ENCODE results near the gene PSD. TPM values are rescaled to one million over a fixed set of nuclear protein-coding genes. Genes with fewer than 3 reads are reported as not detected.

The PSD gene
- total RNA-seq, 1 experiment from 2014 or later: 2.4 TPM

- intact Hi-C loops (cut with micrococcal nuclease; ENCODE audit: unreplicated experiment): no loop called here
- TF ChIP-seq REST (IDR thresholded peaks at IDR 0.05; ENCODE audit: insufficient read depth in 1 of 2, low read depth in 2 of 2, low read length in 1 of 2) (no peak), CTCF (IDR thresholded peaks at IDR 0.05) (no peak), SIN3A (IDR thresholded peaks at IDR 0.05; ENCODE audit: borderline replicate concordance, insufficient read depth, low read depth, low read length) (no peak), POLR2AphosphoS5 (IDR thresholded peaks at IDR 0.05; ENCODE audit: low read depth, low read length) (no peak), TCF7L2 (IDR thresholded peaks at IDR 0.05; ENCODE audit: low read depth, low read length) (no peak)
- Histone ChIP-seq H3K4me3 (ENCODE audit: low read depth in 2 of 2, low read length in 2 of 2) (no peak overlapping the region), H3K27me3 (ENCODE audit: control insufficient read depth, insufficient read depth, low read length) (0 out of 2 replicates have a peak, but pooled peaks cover 2% of the 10 kb centered on the region), H3K36me3 (ENCODE audit: control insufficient read depth, insufficient read depth, low read length) (no peaks in the 10 kb centered on the region; the same call in 1 of the 2 replicates), H3K27ac (ENCODE audit: low read length) (no peak overlapping the region), H3K9me3 (ENCODE audit: control insufficient read depth, insufficient read depth, low read depth, low read length) (no peaks in the 10 kb centered on the region), H3K4me1 (ENCODE audit: control insufficient read depth, insufficient read depth, low read length) (peaks cover 8% of the 10 kb centered on the region)
- ChIA-PET POLR2A (no interaction called here), CTCF (interaction anchor here (0.6 kb wide), 1 partner anchor 23 kb away, joined by 9 read pairs; no protein-coding TSS in a partner anchor)
- in situ Hi-C loops (cut with HindIII; ENCODE audit: low pct_unique_long_range_greater_than_20kb, low sequenced_read_pairs): no loop called here
- BruUV-seq (replicated peaks): no TSS peak
- DNase-seq (ENCODE audit: low read depth, low spot score): no peak
- no peak for ATAC-seq
Measured at GRCh38 chr10:102407425-102408130, 11.0 kb downstream of the PSD start.

GRCh38 chr10:102406815-102407214 lies 11.8 kb downstream of the PSD start:
- no peaks in the 10 kb centered on the region for H3K9me3 ChIP-seq (ENCODE audit: control insufficient read depth, insufficient read depth, low read depth, low read length)
- intact Hi-C loops (cut with micrococcal nuclease; ENCODE audit: unreplicated experiment): no loop called here
- no peak overlapping the region for H3K27ac ChIP-seq (ENCODE audit: low read length)
- peaks cover 16% of the 10 kb centered on the region for H3K4me1 ChIP-seq (ENCODE audit: control insufficient read depth, insufficient read depth, low read length)
- H3K36me3 ChIP-seq (ENCODE audit: control insufficient read depth, insufficient read depth, low read length): peaks cover 2% of the 10 kb centered on the region; the same call in 1 of the 2 replicates
- TF ChIP-seq SIN3A (IDR thresholded peaks at IDR 0.05; ENCODE audit: borderline replicate concordance, insufficient read depth, low read depth, low read length) (no peak), TCF7L2 (IDR thresholded peaks at IDR 0.05; ENCODE audit: low read depth, low read length) (no peak), CTCF (IDR thresholded peaks at IDR 0.05) (no peak), POLR2AphosphoS5 (IDR thresholded peaks at IDR 0.05; ENCODE audit: low read depth, low read length) (no peak), REST (IDR thresholded peaks at IDR 0.05; ENCODE audit: insufficient read depth in 1 of 2, low read depth in 2 of 2, low read length in 1 of 2) (no peak)
- POLR2A ChIA-PET: interaction anchor here (0.6 kb wide), 1 partner anchor 14 kb away, joined by 3 read pairs; the partner anchor contains the start of gene FBXL15
- H3K4me3 ChIP-seq (ENCODE audit: low read depth in 2 of 2, low read length in 2 of 2): no peak overlapping the region
- in situ Hi-C loops (cut with HindIII; ENCODE audit: low pct_unique_long_range_greater_than_20kb, low sequenced_read_pairs): no loop called here
- 0 out of 2 replicates have a peak, but pooled peaks cover 2% of the 10 kb centered on the region for H3K27me3 ChIP-seq (ENCODE audit: control insufficient read depth, insufficient read depth, low read length)
- DNase-seq (ENCODE audit: low read depth, low spot score): no peak
- no TSS peak for BruUV-seq (replicated peaks)
- ATAC-seq: no peak
- CTCF ChIA-PET: interaction anchor here (0.5 to 0.6 kb wide), 3 partner anchors 12 to 22 kb away, joined by 4 to 9 read pairs (median 4); partner anchors contain the start of gene PSD

Data from Panc1 (cell line).